Measurements from ENCODE around the gene MYL12B.

MYL12B gene

DNA sequence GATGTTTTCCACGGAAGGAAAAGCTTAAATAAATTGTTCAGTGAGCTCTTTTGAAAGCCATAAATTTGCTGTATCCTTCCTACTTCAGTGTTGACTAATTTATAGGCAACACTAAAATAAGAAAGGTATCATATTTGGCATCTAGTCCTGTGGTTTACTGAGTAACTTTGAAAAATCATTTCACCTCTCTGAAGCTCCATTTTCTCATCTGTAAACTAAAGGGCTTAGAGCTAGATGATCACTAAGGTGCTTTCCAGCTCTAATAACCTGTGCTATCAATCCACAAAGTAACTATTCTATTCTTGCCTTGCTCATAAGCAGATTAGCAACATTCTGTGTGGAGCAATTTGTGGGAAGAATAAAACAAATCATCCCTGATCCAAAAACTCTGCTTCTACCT, 38.6 kb upstream of the MYL12B start:
- DNase-seq (ENCODE audit: low read depth in 1 of 2, low spot score in 1 of 2): no peak
- in situ Hi-C loops (cut with HindIII; ENCODE audit: low pct_unique_long_range_greater_than_20kb, low sequenced_read_pairs): no loop called here
- TF ChIP-seq JUND (IDR thresholded peaks at IDR 0.05; ENCODE audit: low read depth): no peak

DNA sequence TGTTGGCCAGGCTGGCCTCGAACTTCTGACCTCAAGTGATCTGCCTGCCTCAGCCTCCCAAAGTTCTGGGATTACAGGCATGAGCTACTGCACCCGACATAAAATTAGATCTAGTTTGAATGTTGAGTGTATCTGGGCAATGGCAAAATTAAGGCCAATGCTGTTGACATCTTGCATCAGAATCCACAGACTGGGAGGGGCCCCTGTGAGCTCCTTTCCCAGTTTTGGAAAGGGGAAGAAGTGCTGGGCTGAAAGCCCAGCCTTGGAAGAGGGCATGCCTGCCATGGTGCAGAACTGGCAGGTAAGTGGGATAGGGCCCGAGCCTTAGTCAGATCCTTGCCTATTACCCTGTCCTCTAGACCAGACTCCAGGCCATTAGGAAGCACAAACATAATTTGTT, 37.7 kb upstream of the MYL12B start:
- in situ Hi-C loops (cut with HindIII; ENCODE audit: low pct_unique_long_range_greater_than_20kb, low sequenced_read_pairs): no loop called here
- DNase-seq (ENCODE audit: low read depth in 1 of 2, low spot score in 1 of 2): no peak
- TF ChIP-seq JUND (IDR thresholded peaks at IDR 0.05; ENCODE audit: low read depth): no peak

DNA sequence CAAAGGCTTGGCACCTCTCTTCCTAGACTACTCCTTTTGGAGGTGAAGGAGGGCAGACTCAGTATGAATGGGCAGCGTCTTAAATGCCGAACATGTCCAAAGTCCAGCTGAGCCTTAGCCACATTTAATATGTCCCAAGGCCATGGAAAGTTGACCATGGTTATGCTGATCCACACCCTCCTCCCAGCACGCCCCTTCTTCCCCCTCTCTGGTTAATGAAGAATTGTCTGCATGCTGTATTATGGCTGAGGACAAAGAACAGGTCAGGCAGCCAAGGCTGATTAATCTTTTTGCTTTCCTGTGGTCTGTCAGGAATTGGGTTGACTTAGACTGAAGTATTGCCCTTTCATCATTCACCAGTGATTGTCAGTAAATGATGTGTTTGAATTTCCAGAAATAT, 36.3 kb upstream of the MYL12B start:
- no peak for DNase-seq (ENCODE audit: low read depth in 1 of 2, low spot score in 1 of 2)
- in situ Hi-C loops (cut with HindIII; ENCODE audit: low pct_unique_long_range_greater_than_20kb, low sequenced_read_pairs): no loop called here
- TF ChIP-seq JUND (IDR thresholded peaks at IDR 0.05; ENCODE audit: low read depth): no peak

- in situ Hi-C loops (cut with HindIII; ENCODE audit: low pct_unique_long_range_greater_than_20kb, low sequenced_read_pairs): no loop called here
Measured at GRCh38 chr18:3226048-3226447, 35.9 kb upstream of the MYL12B start.

DNA sequence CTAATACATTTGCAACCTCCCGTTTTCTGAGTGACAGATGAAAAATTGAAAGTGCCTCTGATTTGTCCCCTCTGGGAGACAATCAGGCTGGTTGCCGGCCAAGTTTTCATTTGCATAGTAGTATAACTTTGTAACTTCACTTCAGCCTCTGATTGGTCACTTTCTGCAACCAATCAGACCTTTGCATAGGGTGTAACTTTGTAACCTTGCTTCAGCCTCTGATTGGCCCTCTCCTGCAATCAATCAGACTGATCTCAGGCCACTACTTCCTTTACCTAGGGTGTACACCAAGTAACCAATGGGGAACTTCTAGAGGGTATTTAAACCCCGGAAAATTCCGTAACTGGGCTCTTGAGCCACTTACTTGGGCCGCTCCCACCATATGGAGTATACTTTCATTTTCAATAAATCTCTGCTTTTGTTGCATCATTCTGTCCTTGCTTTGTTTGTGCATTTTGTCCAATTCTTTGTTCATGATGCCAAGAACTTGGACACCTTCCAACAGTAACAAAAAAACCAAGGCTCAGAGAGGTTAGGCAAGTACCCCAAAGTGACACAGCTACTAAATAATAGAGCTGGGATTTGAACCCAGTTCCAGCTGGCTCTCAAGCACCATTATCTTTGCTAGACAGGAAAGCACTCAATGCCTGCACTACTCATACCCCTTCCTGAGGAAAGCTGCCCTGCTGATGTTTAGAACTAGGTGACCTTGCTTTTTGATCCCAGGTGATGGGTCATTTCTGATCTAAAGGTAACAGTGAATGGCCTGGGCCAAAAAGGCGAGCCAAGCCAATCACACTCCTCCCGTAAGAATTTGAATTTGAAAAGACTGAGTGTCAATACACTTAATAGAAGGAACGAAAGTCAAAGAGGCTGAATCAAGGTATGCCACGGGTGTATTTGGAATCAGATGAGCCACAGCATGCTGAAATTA, 31.3 kb upstream of the MYL12B start:
- TF ChIP-seq JUND (IDR thresholded peaks at IDR 0.05; ENCODE audit: low read depth): no peak
- in situ Hi-C loops (cut with HindIII; ENCODE audit: low pct_unique_long_range_greater_than_20kb, low sequenced_read_pairs): no loop called here
- peak in 1 of 2 experiments; percentile 56 for DNase-seq (ENCODE audit: low read depth in 1 of 2, low spot score in 1 of 2)

More at GRCh38 chr18:3226048-3226447, 35.9 kb upstream of the MYL12B start:
- no peak for DNase-seq (ENCODE audit: low read depth in 1 of 2, low spot score in 1 of 2)
- TF ChIP-seq JUND (IDR thresholded peaks at IDR 0.05; ENCODE audit: low read depth): no peak

- TF ChIP-seq JUND (IDR thresholded peaks at IDR 0.05; ENCODE audit: low read depth): no peak
- in situ Hi-C loops (cut with HindIII; ENCODE audit: low pct_unique_long_range_greater_than_20kb, low sequenced_read_pairs): no loop called here
Measured at GRCh38 chr18:3233004-3233403, 28.9 kb upstream of the MYL12B start.

DNA sequence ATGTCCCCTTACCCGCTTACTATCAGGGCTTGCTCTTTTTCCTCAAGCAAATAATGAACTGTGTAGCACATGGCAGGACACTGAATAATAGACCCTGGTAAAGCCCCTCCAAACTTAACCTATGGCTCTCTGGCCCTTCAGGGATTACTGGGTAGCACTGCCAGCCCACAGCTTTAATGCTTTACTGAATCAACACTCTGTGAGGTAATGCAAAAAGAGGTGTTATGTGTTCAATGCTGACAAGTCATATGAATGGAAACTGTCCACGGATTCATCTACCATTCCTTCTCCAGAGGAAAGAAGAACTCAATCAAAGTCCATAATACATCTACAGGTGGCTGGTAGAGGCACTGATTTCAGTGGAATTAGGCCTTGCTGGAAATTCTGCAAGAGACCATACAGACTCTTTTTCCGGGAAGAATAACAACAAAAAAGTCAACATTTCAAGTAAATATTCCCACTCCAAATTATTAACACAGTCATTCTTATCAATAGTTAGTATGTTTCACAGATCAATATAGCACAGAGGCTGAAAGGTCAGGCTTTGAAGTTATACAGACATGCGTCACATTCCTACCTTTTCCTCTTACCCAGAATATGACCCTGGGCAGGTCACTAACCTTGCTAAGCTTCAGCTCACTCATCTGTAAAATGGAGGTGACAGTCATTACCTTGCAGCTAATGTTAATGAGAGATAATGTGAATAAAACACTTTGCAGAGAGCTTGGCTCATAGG, 28.3 kb upstream of the MYL12B start:
- in situ Hi-C loops (cut with HindIII; ENCODE audit: low pct_unique_long_range_greater_than_20kb, low sequenced_read_pairs): no loop called here
- DNase-seq (ENCODE audit: low read depth in 1 of 2, low spot score in 1 of 2): no peak
- TF ChIP-seq JUND (IDR thresholded peaks at IDR 0.05; ENCODE audit: low read depth): no peak

More at GRCh38 chr18:3233004-3233403, 28.9 kb upstream of the MYL12B start:
- DNase-seq (ENCODE audit: low read depth in 1 of 2, low spot score in 1 of 2): no peak

DNA sequence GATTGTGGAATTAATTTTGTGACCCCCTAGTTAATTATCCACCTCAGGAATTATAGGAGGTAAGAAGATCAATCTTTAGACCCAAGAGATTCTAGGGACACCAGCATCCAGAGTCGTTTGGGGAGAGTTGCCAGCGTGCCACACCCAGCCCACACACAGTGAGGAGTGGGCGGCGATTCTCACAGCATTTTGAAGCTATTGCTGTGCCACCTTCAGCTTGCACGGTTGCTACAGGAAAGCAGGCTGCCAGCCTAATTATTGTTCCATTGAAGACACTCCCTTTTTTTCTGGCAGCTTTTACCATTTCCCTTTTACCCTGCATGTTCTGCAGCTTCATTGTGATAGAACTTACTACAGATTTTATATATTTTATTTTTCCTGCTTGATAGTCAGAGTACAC, 27.5 kb upstream of the MYL12B start:
- TF ChIP-seq JUND (IDR thresholded peaks at IDR 0.05; ENCODE audit: low read depth): no peak
- in situ Hi-C loops (cut with HindIII; ENCODE audit: low pct_unique_long_range_greater_than_20kb, low sequenced_read_pairs): no loop called here
- DNase-seq (ENCODE audit: low read depth in 1 of 2, low spot score in 1 of 2): no peak

GRCh38 chr18:3235846-3236245, 26.1 kb upstream of the MYL12B start:
- in situ Hi-C loops (cut with HindIII; ENCODE audit: low pct_unique_long_range_greater_than_20kb, low sequenced_read_pairs): no loop called here
- no peak for TF ChIP-seq JUND (IDR thresholded peaks at IDR 0.05; ENCODE audit: low read depth)
- DNase-seq (ENCODE audit: low read depth in 1 of 2, low spot score in 1 of 2): no peak

GRCh38 chr18:3236470-3236869, 25.5 kb upstream of the MYL12B start:
- in situ Hi-C loops (cut with HindIII; ENCODE audit: low pct_unique_long_range_greater_than_20kb, low sequenced_read_pairs): no loop called here
- no peak for TF ChIP-seq JUND (IDR thresholded peaks at IDR 0.05; ENCODE audit: low read depth)
- peak in 1 of 2 experiments; percentile 76 for DNase-seq (ENCODE audit: low read depth in 1 of 2, low spot score in 1 of 2)

GRCh38 chr18:3238742-3239141, 23.2 kb upstream of the MYL12B start:
- TF ChIP-seq JUND (IDR thresholded peaks at IDR 0.05; ENCODE audit: low read depth): no peak
- in situ Hi-C loops (cut with HindIII; ENCODE audit: low pct_unique_long_range_greater_than_20kb, low sequenced_read_pairs): no loop called here
- no peak for DNase-seq (ENCODE audit: low read depth in 1 of 2, low spot score in 1 of 2)

GRCh38 chr18:3245185-3245564, 16.8 kb upstream of the MYL12B start:
- DNase-seq (ENCODE audit: low read depth in 1 of 2, low spot score in 1 of 2): no peak
- in situ Hi-C loops (cut with HindIII; ENCODE audit: low pct_unique_long_range_greater_than_20kb, low sequenced_read_pairs): no loop called here
- TF ChIP-seq JUND (IDR thresholded peaks at IDR 0.05; ENCODE audit: low read depth): no peak

All from T47D (cell line).